Panc1 (cell line): ENCODE measurements around the gene PSD4.

ENCODE experiments used
- CTCF ChIP-seq: fragments of 450-650 bp; IDR thresholded peaks from 2 replicates; pipeline ENCODE4 v1.5.1; 2017; ENCODE audit warnings: mild to moderate bottlenecking
- POLR2AphosphoS5 ChIP-seq: IDR thresholded peaks from 2 replicates; pipeline ENCODE4 v1.6.1; 2012; ENCODE audit warnings: mild to moderate bottlenecking, low read depth, low read length, moderate library complexity
- REST ChIP-seq, 2 experiments: IDR thresholded peaks; 2 replicates each; pipeline ENCODE4 v1.6.1; 2011 to 2012; ENCODE audit warnings: low read depth in 2 of 2, control low read depth in 1 of 2, low read length in 1 of 2, mild to moderate bottlenecking in 1 of 2, moderate library complexity in 1 of 2; ENCODE audit not compliant: insufficient read depth in 1 of 2
- SIN3A ChIP-seq: IDR thresholded peaks from 2 replicates; pipeline ENCODE4 v1.6.1; 2012; ENCODE audit warnings: low read depth, mild to moderate bottlenecking, low read length, moderate library complexity, borderline replicate concordance; ENCODE audit not compliant: insufficient read depth
- TCF7L2 ChIP-seq: IDR thresholded peaks from 2 replicates; pipeline ENCODE4 v1.6.1; 2011; ENCODE audit warnings: mild to moderate bottlenecking, low read depth, low read length, inconsistent platforms

- TF ChIP-seq REST (IDR thresholded peaks at IDR 0.05; ENCODE audit: insufficient read depth in 1 of 2, low read depth in 2 of 2, low read length in 1 of 2) (no peak), CTCF (no peak), POLR2AphosphoS5 (no peak), SIN3A (no peak), TCF7L2 (no peak)
These were observed 10.9 kb downstream of the PSD4 start for GRCh38 chr2:113184531-113185230.
